GM19372 (cell line): ENCODE data around the gene PDAP1.
"Not testable (repeated sequence)": the region's sequence is repeated elsewhere in the genome, so short reads cannot be mapped to it uniquely, and the experiment has no call there.

Experiments used
- ATAC-seq: cut with Tn5 transposase; IDR thresholded peaks from one replicate; pipeline ENCODE4 v1.9.1; 2021; ENCODE audit warnings: mild to moderate bottlenecking, low read depth, moderate library complexity; ENCODE audit not compliant: unreplicated experiment

Gene PDAP1

GRCh38 chr7:99428972-99429566, 20.7 kb upstream of the PDAP1 start:
- no peak for ATAC-seq

GRCh38 chr7:99424932-99425730, 16.7 kb upstream of the PDAP1 start:
- no peak for ATAC-seq

GRCh38 chr7:99422625-99423024, 14.2 kb upstream of the PDAP1 start:
- no peak for ATAC-seq

GRCh38 chr7:99422186-99422585, 13.8 kb upstream of the PDAP1 start:
- no peak for ATAC-seq

- ATAC-seq, result no peak
Observed at GRCh38 chr7:99420986-99421385, 12.6 kb upstream of the PDAP1 start.

GRCh38 chr7:99420213-99420612, 11.8 kb upstream of the PDAP1 start:
- ATAC-seq, result no peak

- no peak for ATAC-seq
Observed at GRCh38 chr7:99419323-99420021, 11.1 kb upstream of the PDAP1 start.

GRCh38 chr7:99418260-99418659, 9.9 kb upstream of the PDAP1 start:
- ATAC-seq, result no peak

GRCh38 chr7:99415513-99416127, 7.2 kb upstream of the PDAP1 start:
- ATAC-seq, result not testable (repeated sequence)

GRCh38 chr7:99410635-99411034, 2.2 kb upstream of the PDAP1 start:
- ATAC-seq, result no peak

- no peak for ATAC-seq
Observed at GRCh38 chr7:99409806-99410205, 1.4 kb upstream of the PDAP1 start.

GRCh38 chr7:99409192-99409572, 785 bp upstream of the PDAP1 start:
- no peak for ATAC-seq

- ATAC-seq, result no peak
Observed at GRCh38 chr7:99407872-99408378, 472 bp downstream of the PDAP1 start.

GRCh38 chr7:99406557-99406956, 1.8 kb downstream of the PDAP1 start:
- no peak for ATAC-seq

- no peak for ATAC-seq
Observed at GRCh38 chr7:99404977-99405320, 3.4 kb downstream of the PDAP1 start.

- ATAC-seq, result no peak
Observed at GRCh38 chr7:99404235-99404976, 4.0 kb downstream of the PDAP1 start.

GRCh38 chr7:99403764-99404163, 4.6 kb downstream of the PDAP1 start:
- no peak for ATAC-seq

- no peak for ATAC-seq
Observed at GRCh38 chr7:99402854-99403253, 5.5 kb downstream of the PDAP1 start.

GRCh38 chr7:99399597-99399996, 8.8 kb downstream of the PDAP1 start:
- no peak for ATAC-seq

GRCh38 chr7:99398891-99399445, 9.4 kb downstream of the PDAP1 start:
- ATAC-seq, result no peak
